HEK293 (cell line): ENCODE results near the gene GALC.

Experiments used
- CTCF ChIA-PET: fragments of 350-600 bp; formaldehyde crosslinking; extraction: SDS; loops from one replicate; lab custom pipeline; 2021; ENCODE audit warnings: antibody characterized with exemption; lab: Yijun Ruan, JAX
- POLR2A ChIA-PET: fragments of 300-600 bp; formaldehyde crosslinking; extraction: SDS; loops from one replicate; lab custom pipeline; 2020; ENCODE audit warnings: antibody characterized with exemption, inconsistent platforms; lab: Yijun Ruan, JAX
- H3K27ac ChIP-seq: fragments of 200-500 bp; sonication (Bioruptor generic); 2 replicates; pipeline ENCODE4 v1.5.1; 2014; ENCODE audit warnings: low read depth, low read length, control low read depth, inconsistent platforms; ENCODE audit errors: extremely low read depth
- H3K36me3 ChIP-seq, 2 experiments: fragments of 200-500 bp in 1 of 2; sonication (Bioruptor generic) in 1 of 2; 1 replicate in 1 of 2; 2 replicates in 1 of 2; pipeline ENCODE4 v1.5.1; 2014 to 2017; ENCODE audit warnings: inconsistent platforms in 2 of 2, low read length in 2 of 2; ENCODE audit not compliant: control insufficient read depth in 2 of 2, insufficient read depth in 1 of 2
- H3K4me1 ChIP-seq: fragments of 200-500 bp; sonication (Bioruptor generic); 2 replicates; pipeline ENCODE4 v1.5.1; 2014; ENCODE audit warnings: mild to moderate bottlenecking, low read length, inconsistent platforms; ENCODE audit not compliant: control insufficient read depth, insufficient read depth
- H3K4me3 ChIP-seq: 2 replicates; pipeline ENCODE4 v1.5.1; 2011; ENCODE audit warnings: low read depth, mild to moderate bottlenecking, control low read depth, low read length, moderate library complexity
- H3K9me3 ChIP-seq: fragments of 200-500 bp; sonication (Bioruptor generic); 2 replicates; pipeline ENCODE4 v1.5.1; 2014; ENCODE audit warnings: low read depth, low read length, inconsistent platforms; ENCODE audit not compliant: control insufficient read depth, insufficient read depth
- AEBP2 ChIP-seq: fragments of 450-650 bp; formaldehyde crosslinking; IDR thresholded peaks from 2 replicates; pipeline ENCODE4 v1.5.1; 2016; ENCODE audit warnings: missing biosample characterization, missing genetic modification characterization, borderline replicate concordance
- GFI1B ChIP-seq: fragments of 450-650 bp; formaldehyde crosslinking; IDR thresholded peaks from 2 replicates; pipeline ENCODE4 v1.5.1; 2016; ENCODE audit warnings: missing biosample characterization, missing genetic modification characterization
- HOXA7 ChIP-seq: sonication (generic); formaldehyde crosslinking; IDR thresholded peaks from 2 replicates; pipeline ENCODE4 v1.8.1; 2022; ENCODE audit warnings: missing genetic modification reagents, borderline replicate concordance
- MEIS1 ChIP-seq: sonication (generic); formaldehyde crosslinking; IDR thresholded peaks from 2 replicates; pipeline ENCODE4 v1.8.1; 2022; ENCODE audit warnings: missing genetic modification reagents, mild to moderate bottlenecking, borderline replicate concordance
- SP2 ChIP-seq: fragments of 450-650 bp; formaldehyde crosslinking; IDR thresholded peaks from 2 replicates; pipeline ENCODE4 v1.5.1; 2016; ENCODE audit warnings: missing biosample characterization, missing genetic modification characterization
- ZFP3 ChIP-seq: fragments of 450-650 bp; formaldehyde crosslinking; IDR thresholded peaks from 2 replicates; pipeline ENCODE4 v1.5.1; 2016; ENCODE audit warnings: low read depth, missing biosample characterization, missing genetic modification characterization
- ZNF114 ChIP-seq: fragments of 450-650 bp; formaldehyde crosslinking; IDR thresholded peaks from 2 replicates; pipeline ENCODE4 v1.5.0; 2017; ENCODE audit warnings: missing biosample characterization, missing genetic modification characterization
- ZNF280D ChIP-seq: fragments of 450-650 bp; formaldehyde crosslinking; IDR thresholded peaks from 2 replicates; pipeline ENCODE4 v1.5.1; 2016; ENCODE audit warnings: missing biosample characterization, missing genetic modification characterization
- ZNF48 ChIP-seq: fragments of 450-650 bp; formaldehyde crosslinking; IDR thresholded peaks from 2 replicates; pipeline ENCODE4 v1.5.1; 2016; ENCODE audit warnings: missing biosample characterization, missing genetic modification characterization
- ZNF510 ChIP-seq: fragments of 450-650 bp; formaldehyde crosslinking; IDR thresholded peaks from 2 replicates; pipeline ENCODE4 v1.5.1; 2018; ENCODE audit warnings: mild to moderate bottlenecking, missing genetic modification characterization, missing biosample characterization; ENCODE audit not compliant: insufficient replicate concordance
- ZNF548 ChIP-seq: fragments of 450-650 bp; formaldehyde crosslinking; IDR thresholded peaks from 2 replicates; pipeline ENCODE4 v1.5.1; 2016; ENCODE audit warnings: missing biosample characterization, missing genetic modification characterization
- ZNF654 ChIP-seq: fragments of 450-650 bp; formaldehyde crosslinking; IDR thresholded peaks from 2 replicates; pipeline ENCODE4 v1.5.1; 2016; ENCODE audit warnings: low read depth, missing biosample characterization, missing genetic modification characterization
- ZNF664 ChIP-seq: fragments of 450-650 bp; formaldehyde crosslinking; IDR thresholded peaks from 2 replicates; pipeline ENCODE4 v1.5.1; 2016; ENCODE audit warnings: missing biosample characterization, missing genetic modification characterization

GALC gene

GRCh38 chr14:87888136-87888999, 104.6 kb downstream of the GALC start:
- CTCF ChIA-PET, result interaction anchor here (1.0 to 1.1 kb wide), 3 partner anchors 14 to 82 kb away, joined by 4 read pairs; no protein-coding TSS in a partner anchor
- H3K36me3 ChIP-seq, result no peaks in the 10 kb centered on the region
- no peaks in the 10 kb centered on the region for H3K4me1 ChIP-seq
- H3K4me3 ChIP-seq, result no peak overlapping the region
- no peak overlapping the region for H3K27ac ChIP-seq
- H3K9me3 ChIP-seq, result no peaks in the 10 kb centered on the region
- TF ChIP-seq ZNF280D (tag by site-specific recombination), result no peak
- no peak for TF ChIP-seq SP2 (tag by site-specific recombination)
- TF ChIP-seq ZNF654, result peak; percentile 10; the same call in 1 of the 2 replicates
- TF ChIP-seq ZNF510 (tag by site-specific recombination), result peak; percentile 90
- TF ChIP-seq ZNF664 (tag by site-specific recombination), result no peak
- POLR2A ChIA-PET, result no interaction called here

- ChIA-PET POLR2A (no interaction called here), CTCF (no interaction called here)
- no peaks in the 10 kb centered on the region for H3K9me3 ChIP-seq
- H3K4me3 ChIP-seq, result no peak overlapping the region
- TF ChIP-seq ZFP3 (no peak), AEBP2 (tag by site-specific recombination) (no peak), ZNF114 (tag by site-specific recombination) (no peak), HOXA7 (no peak), GFI1B (tag by site-specific recombination) (no peak), ZNF48 (no peak), MEIS1 (CRISPR knock-in tag) (no peak), ZNF548 (tag by site-specific recombination) (no peak)
- no peaks in the 10 kb centered on the region for H3K4me1 ChIP-seq
- no peaks in the 10 kb centered on the region for H3K36me3 ChIP-seq
- H3K27ac ChIP-seq, result no peak overlapping the region
Observed at GRCh38 chr14:87883750-87884149, 109.2 kb downstream of the GALC start.
